Activated CD8-positive, alpha-beta T cell treated with anti-CD3 and anti-CD28 coated beads for 36 hours (primary cell): Measurements from ENCODE around the gene FCHSD2. TPM values are rescaled to one million over a fixed set of nuclear protein-coding genes. Genes with fewer than 3 reads are reported as not detected.

Experiments used
- ATAC-seq: fragments of 200-7000 bp; cut with Tn5 transposase; one replicate; pipeline ENCODE4 v1.10.0; 2021; ENCODE audit warnings: mild to moderate bottlenecking, moderate library complexity
- CTCF ChIA-PET: fragments of 350-600 bp; sonication (Branson Sonifier 250); formaldehyde crosslinking; loops from one replicate; lab custom pipeline; 2021; ENCODE audit warnings: antibody characterized with exemption; lab: Charles Lee
- POLR2A ChIA-PET: fragments of 350-600 bp; sonication (Branson Sonifier 250); formaldehyde crosslinking; loops from one replicate; lab custom pipeline; 2021; ENCODE audit warnings: antibody characterized with exemption; lab: Charles Lee
- DNase-seq: peaks from one replicate; pipeline ENCODE4 v3.0.0-alpha.2; 2020
- H3K27ac Mint-ChIP-seq: one replicate; pipeline ENCODE4 v1.8.0; 2021; ENCODE audit warnings: mild to moderate bottlenecking, mixed read lengths
- H3K27me3 Mint-ChIP-seq: one replicate; pipeline ENCODE4 v1.8.0; 2021; ENCODE audit warnings: mixed read lengths
- H3K36me3 Mint-ChIP-seq: one replicate; pipeline ENCODE4 v1.8.0; 2021; ENCODE audit warnings: low read depth, mixed read lengths
- H3K4me1 Mint-ChIP-seq: one replicate; pipeline ENCODE4 v1.8.0; 2021; ENCODE audit warnings: low read depth, mixed read lengths
- H3K4me3 Mint-ChIP-seq: one replicate; pipeline ENCODE4 v1.8.0; 2021; ENCODE audit warnings: mild to moderate bottlenecking, moderate library complexity, mixed read lengths
- H3K9me3 Mint-ChIP-seq: one replicate; pipeline ENCODE4 v1.8.0; 2021; ENCODE audit warnings: mixed read lengths
- CTCF ChIP-seq: fragments of 200-600 bp; IDR thresholded peaks from one replicate; pipeline ENCODE4 v1.8.0; 2022; ENCODE audit warnings: antibody characterized with exemption, mild to moderate bottlenecking
- intact Hi-C: fragments of 100-400 bp; cut with micrococcal nuclease; formaldehyde crosslinking; loops from one replicate; pipeline ENCODE4 v1.10.0; 2022
- total RNA-seq, 2 experiments: library from RNA; stranded (reverse); gene quantifications; one replicate each; pipeline ENCODE4 v1.2.3, GENCODE V29; 2021

FCHSD2 gene
- total RNA-seq, 2 experiments from 2014 or later, result 23.6 to 24.8 TPM

- TF ChIP-seq CTCF, result no peak
- Mint-ChIP-seq H3K27ac (no peak overlapping the region), H3K9me3 (peaks cover 25% of the 10 kb centered on the region), H3K27me3 (no peaks in the 10 kb centered on the region), H3K4me3 (no peak overlapping the region), H3K4me1 (peaks cover 11% of the 10 kb centered on the region), H3K36me3 (peaks cover 10% of the 10 kb centered on the region)
- ATAC-seq (no peak), DNase-seq (no peak)
- ChIA-PET CTCF (no interaction called here), POLR2A (no interaction called here)
- intact Hi-C loops, result no loop called here
These were observed 35.8 kb downstream of the FCHSD2 start for GRCh38 chr11:73106347-73106746.

DNA sequence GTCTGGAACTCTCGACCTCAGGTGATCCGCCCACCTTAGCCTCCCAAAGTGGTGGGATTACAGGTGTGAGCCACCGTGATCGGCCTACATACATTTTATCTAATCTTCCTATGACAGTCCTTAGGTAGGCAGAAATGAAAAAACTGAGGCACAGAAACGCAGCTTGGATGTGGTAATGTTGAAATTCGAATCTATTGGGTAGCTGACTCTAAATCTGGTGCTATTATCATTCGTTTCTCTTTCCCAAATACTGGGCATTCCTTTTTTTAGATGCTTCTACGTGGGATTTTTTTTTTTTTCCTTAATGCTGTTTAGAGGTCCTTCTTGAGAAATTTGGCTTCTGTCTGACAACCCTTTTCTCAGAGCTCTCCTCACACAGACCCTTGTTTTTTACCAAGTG, 41.5 kb downstream of the FCHSD2 start:
- CTCF ChIA-PET, result no interaction called here

DNA sequence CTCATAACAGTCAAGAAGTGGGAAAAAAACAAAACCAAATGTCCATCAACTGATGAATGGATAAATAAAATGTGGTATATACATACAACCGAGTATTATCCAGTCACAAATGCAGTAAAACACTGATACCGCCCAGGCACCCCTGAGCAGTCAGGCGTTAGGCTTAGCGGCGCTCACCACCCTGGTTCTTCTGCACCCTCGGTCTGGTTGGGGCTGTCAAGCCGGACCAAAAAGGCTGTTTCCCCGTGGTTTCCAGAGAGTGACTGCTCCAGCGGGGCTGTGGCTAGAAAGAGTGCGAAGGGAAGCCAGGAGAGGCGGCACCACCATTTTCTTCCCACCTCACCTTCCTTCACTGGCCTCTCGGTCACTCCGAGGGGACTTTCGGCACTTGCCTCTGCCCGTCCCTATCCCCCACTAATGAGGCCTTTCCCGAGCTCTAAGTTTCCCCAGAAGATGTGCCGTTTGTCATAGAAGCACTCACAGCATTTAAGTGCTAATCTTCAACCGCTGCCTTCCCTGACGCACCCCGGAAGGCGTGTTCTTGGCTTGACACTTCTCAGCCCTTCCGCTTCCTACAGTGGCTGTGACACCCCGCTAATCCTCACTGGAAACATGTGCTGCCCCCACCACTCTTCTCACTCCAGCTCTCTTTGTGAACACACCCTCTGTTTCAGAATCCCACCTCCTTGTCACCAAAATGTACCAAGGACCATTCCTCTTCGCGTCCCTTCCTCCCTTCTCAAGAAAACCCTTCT, 42.4 kb downstream of the FCHSD2 start:
- CTCF ChIA-PET, result no interaction called here
- POLR2A ChIA-PET, result interaction anchor here (0.6 kb wide), 1 partner anchor 227 kb away, joined by 3 read pairs; no protein-coding TSS in a partner anchor

More for the DNA sequence above, 41.5 kb downstream of the FCHSD2 start:
- POLR2A ChIA-PET, result no interaction called here
- Mint-ChIP-seq H3K36me3 (peaks cover 13% of the 10 kb centered on the region), H3K27ac (no peak overlapping the region), H3K9me3 (peaks cover 1% of the 10 kb centered on the region), H3K4me1 (peaks cover 21% of the 10 kb centered on the region), H3K4me3 (no peak overlapping the region), H3K27me3 (no peaks in the 10 kb centered on the region)
- ATAC-seq (no peak), DNase-seq (no peak)
- intact Hi-C loops, result no loop called here
- TF ChIP-seq CTCF, result no peak

DNA sequence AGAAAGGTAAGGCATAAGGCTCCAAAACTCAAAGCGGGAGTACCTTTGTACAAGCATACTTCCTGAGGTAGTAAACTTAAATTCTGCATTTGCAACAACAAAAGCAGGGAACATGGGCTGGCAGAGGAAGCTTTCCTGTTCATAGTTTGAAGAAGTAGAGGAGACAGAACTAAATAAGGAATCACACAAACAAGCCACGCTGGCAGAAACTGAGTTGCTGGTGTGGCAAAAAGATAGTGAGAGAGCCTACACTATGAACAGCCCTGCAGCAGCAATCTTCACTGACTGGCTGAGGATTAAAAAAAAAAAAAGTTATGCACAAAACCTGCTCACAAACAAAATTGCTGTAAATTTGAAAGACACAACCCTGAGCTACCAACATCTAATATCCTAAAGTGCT, 46.5 kb downstream of the FCHSD2 start:
- ChIA-PET POLR2A (no interaction called here), CTCF (interaction anchor here (0.6 kb wide), 1 partner anchor 571 kb away, joined by 4 read pairs; no protein-coding TSS in a partner anchor)
- no peak for ATAC-seq

More for the DNA sequence above, 42.4 kb downstream of the FCHSD2 start:
- H3K4me3 Mint-ChIP-seq, result no peak overlapping the region
- peaks cover 13% of the 10 kb centered on the region for H3K36me3 Mint-ChIP-seq
- H3K4me1 Mint-ChIP-seq, result peaks cover 21% of the 10 kb centered on the region
- intact Hi-C loops, result no loop called here
- H3K9me3 Mint-ChIP-seq, result peaks cover 1% of the 10 kb centered on the region
- no peak overlapping the region for H3K27ac Mint-ChIP-seq
- ATAC-seq, result no peak
- no peak for TF ChIP-seq CTCF
- H3K27me3 Mint-ChIP-seq, result no peaks in the 10 kb centered on the region
- no peak for DNase-seq

More for the DNA sequence above, 46.5 kb downstream of the FCHSD2 start:
- no peaks in the 10 kb centered on the region for H3K27me3 Mint-ChIP-seq
- intact Hi-C loops, result no loop called here
- TF ChIP-seq CTCF, result no peak
- peaks cover 12% of the 10 kb centered on the region for H3K36me3 Mint-ChIP-seq
- H3K4me3 Mint-ChIP-seq, result no peak overlapping the region
- H3K27ac Mint-ChIP-seq, result no peak overlapping the region
- DNase-seq, result no peak
- peaks cover 21% of the 10 kb centered on the region for H3K4me1 Mint-ChIP-seq
- no peaks in the 10 kb centered on the region for H3K9me3 Mint-ChIP-seq
